Measurements from ENCODE around the gene REG4.

- TF ChIP-seq CTCF (conservative IDR thresholded peaks at IDR 0.05), result no peak
- no peak for TF ChIP-seq ZFX (IDR thresholded peaks at IDR 0.05)
Measured at GRCh38 chr1:119838236-119838635, 27.0 kb upstream of the REG4 start.
